GM12878 (cell line): ENCODE data around the gene VMP1.

Experiments used
- CHD1 ChIP-seq: IDR thresholded peaks from 2 replicates; pipeline ENCODE4 v1.6.1; 2012; ENCODE audit warnings: low read depth, low read length, improper control_type of control experiment
- POLR2A ChIP-seq: IDR thresholded peaks from 2 replicates; pipeline ENCODE4 v1.6.1; 2011; ENCODE audit warnings: low read depth, mild to moderate bottlenecking, low read length
- RB1 ChIP-seq: fragments of 450-650 bp; formaldehyde crosslinking; IDR thresholded peaks from 2 replicates; pipeline ENCODE4 v1.6.1; 2017; ENCODE audit warnings: mild to moderate bottlenecking, borderline replicate concordance
- YY1 ChIP-seq: IDR thresholded peaks from 2 replicates; pipeline ENCODE4 v1.6.1; 2011; ENCODE audit warnings: low read depth, mild to moderate bottlenecking, low read length

- TF ChIP-seq RB1, result no peak
- TF ChIP-seq POLR2A, result no peak
- TF ChIP-seq YY1, result no peak
- TF ChIP-seq CHD1, result no peak
Observed at GRCh38 chr17:59796785-59797205, 89.3 kb downstream of the VMP1 start.
